MM.1S (cell line): ENCODE results near the gene XXYLT1.

ENCODE experiments used
- DNase-seq: peaks from one replicate; pipeline ENCODE4 v3.0.0-alpha.2; 2015
- H2AFZ ChIP-seq: fragments of 300-600 bp; sonication (generic); 2 replicates; pipeline ENCODE4 v1.6.0; 2016; ENCODE audit warnings: antibody characterized with exemption, low read length
- H3F3A ChIP-seq: fragments of 300-600 bp; sonication (generic); 2 replicates; pipeline ENCODE4 v1.6.1; 2016; ENCODE audit warnings: mild to moderate bottlenecking, antibody characterized with exemption, low read length, moderate library complexity, mixed read lengths; ENCODE audit not compliant: insufficient read depth
- H3K27ac ChIP-seq: fragments of 300-600 bp; sonication (generic); 2 replicates; pipeline ENCODE4 v1.5.1; 2016; ENCODE audit warnings: mild to moderate bottlenecking, low read length
- H3K27me3 ChIP-seq: fragments of 300-600 bp; sonication (generic); replicated peaks from 2 replicates; pipeline ENCODE4 v1.6.0; 2016; ENCODE audit warnings: low read length; ENCODE audit not compliant: insufficient read depth
- H3K36me3 ChIP-seq: fragments of 300-600 bp; sonication (generic); replicated peaks from 2 replicates; pipeline ENCODE4 v1.6.1; 2016; ENCODE audit warnings: mild to moderate bottlenecking, low read length, mixed read lengths; ENCODE audit not compliant: insufficient read depth
- H3K4me1 ChIP-seq: fragments of 300-600 bp; sonication (generic); 2 replicates; pipeline ENCODE4 v1.6.1; 2016; ENCODE audit warnings: low read length, mixed read lengths
- H3K4me2 ChIP-seq: fragments of 300-600 bp; sonication (generic); 2 replicates; pipeline ENCODE4 v1.6.0; 2016; ENCODE audit warnings: low read depth, low read length
- H3K4me3 ChIP-seq: fragments of 300-600 bp; sonication (generic); 2 replicates; pipeline ENCODE4 v1.5.1; 2016; ENCODE audit warnings: low read length, mixed read lengths
- H3K79me2 ChIP-seq: fragments of 300-600 bp; sonication (generic); 2 replicates; pipeline ENCODE4 v1.6.1; 2016; ENCODE audit warnings: mixed run types, low read length, mixed read lengths
- H3K9ac ChIP-seq: fragments of 300-600 bp; sonication (generic); 2 replicates; pipeline ENCODE4 v1.6.1; 2016; ENCODE audit warnings: low read length, mixed read lengths
- H3K9me2 ChIP-seq: fragments of 300-600 bp; sonication (generic); replicated peaks from 2 replicates; pipeline ENCODE4 v1.6.1; 2016; ENCODE audit warnings: mild to moderate bottlenecking, low read length, mixed read lengths; ENCODE audit not compliant: insufficient read depth
- H3K9me3 ChIP-seq: fragments of 300-600 bp; sonication (generic); replicated peaks from 2 replicates; pipeline ENCODE4 v1.6.1; 2016; ENCODE audit warnings: mild to moderate bottlenecking, low read length, mixed read lengths; ENCODE audit not compliant: insufficient read depth
- H4K20me1 ChIP-seq: fragments of 300-600 bp; sonication (generic); 2 replicates; pipeline ENCODE4 v1.6.1; 2016; ENCODE audit warnings: mild to moderate bottlenecking, low read length, moderate library complexity, mixed read lengths; ENCODE audit not compliant: insufficient read depth
- EZH2 ChIP-seq: fragments of 300-600 bp; sonication (generic); optimal IDR thresholded peaks from 2 replicates; pipeline ENCODE3; 2017; ENCODE audit warnings: low read depth, mild to moderate bottlenecking, antibody characterized with exemption, low read length, mixed read lengths
- EZH2phosphoT487 ChIP-seq: fragments of 300-600 bp; sonication (generic); IDR thresholded peaks from 2 replicates; pipeline ENCODE4 v1.6.1; 2018; ENCODE audit warnings: antibody characterized with exemption, low read length
- TF ChIP-seq, protein P1 (sequence below): fragments of 300-600 bp; sonication (generic); IDR thresholded peaks from 2 replicates; pipeline ENCODE4 v1.5.1; 2016; ENCODE audit warnings: antibody characterized with exemption, low read length, mixed read lengths

Gene XXYLT1

DNA sequence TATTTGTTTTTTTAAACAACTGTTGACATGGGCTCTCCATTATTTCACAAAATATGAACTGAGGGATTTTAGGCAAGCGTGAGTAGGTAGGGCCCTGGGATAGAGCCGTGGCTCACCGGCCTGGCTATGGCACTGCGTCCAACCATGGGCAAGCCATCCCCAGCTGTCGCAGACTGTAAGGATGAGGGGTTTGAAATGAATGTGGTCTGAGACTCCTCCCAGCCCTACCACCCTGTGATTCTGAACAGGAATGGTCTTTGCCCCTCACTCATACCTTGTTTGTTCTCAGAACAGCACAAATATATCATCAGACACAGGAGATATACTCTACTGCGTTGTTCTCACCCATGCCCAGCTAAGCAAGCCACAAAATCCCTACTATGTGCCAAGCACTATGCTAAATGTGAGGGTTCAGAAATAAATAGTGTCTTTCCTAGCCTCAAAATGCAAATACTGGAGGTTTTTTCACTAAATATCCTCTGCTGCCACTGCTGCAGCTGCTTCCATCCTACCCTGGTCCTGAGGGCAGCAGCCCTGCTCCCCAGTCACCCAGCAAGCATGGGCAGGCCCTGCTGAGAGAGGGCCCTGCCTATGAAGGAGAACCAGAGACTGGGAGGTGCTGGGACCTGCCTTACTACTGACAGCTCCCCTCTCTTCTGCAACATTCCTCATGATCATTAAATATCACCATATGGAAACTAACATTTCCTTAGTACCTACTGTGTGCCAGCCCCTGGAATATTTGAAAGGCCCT is 102.8 kb downstream of the XXYLT1 start:
- TF ChIP-seq, protein P1, sequence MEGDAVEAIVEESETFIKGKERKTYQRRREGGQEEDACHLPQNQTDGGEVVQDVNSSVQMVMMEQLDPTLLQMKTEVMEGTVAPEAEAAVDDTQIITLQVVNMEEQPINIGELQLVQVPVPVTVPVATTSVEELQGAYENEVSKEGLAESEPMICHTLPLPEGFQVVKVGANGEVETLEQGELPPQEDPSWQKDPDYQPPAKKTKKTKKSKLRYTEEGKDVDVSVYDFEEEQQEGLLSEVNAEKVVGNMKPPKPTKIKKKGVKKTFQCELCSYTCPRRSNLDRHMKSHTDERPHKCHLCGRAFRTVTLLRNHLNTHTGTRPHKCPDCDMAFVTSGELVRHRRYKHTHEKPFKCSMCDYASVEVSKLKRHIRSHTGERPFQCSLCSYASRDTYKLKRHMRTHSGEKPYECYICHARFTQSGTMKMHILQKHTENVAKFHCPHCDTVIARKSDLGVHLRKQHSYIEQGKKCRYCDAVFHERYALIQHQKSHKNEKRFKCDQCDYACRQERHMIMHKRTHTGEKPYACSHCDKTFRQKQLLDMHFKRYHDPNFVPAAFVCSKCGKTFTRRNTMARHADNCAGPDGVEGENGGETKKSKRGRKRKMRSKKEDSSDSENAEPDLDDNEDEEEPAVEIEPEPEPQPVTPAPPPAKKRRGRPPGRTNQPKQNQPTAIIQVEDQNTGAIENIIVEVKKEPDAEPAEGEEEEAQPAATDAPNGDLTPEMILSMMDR = no peak
- TF ChIP-seq EZH2phosphoT487 = no peak
- TF ChIP-seq EZH2 = no peak
- no peaks in the 10 kb centered on the region for H3F3A ChIP-seq

GRCh38 chr3:195165790-195166189 is 105.2 kb downstream of the XXYLT1 start:
- Histone ChIP-seq H4K20me1 (no peaks in the 10 kb centered on the region), H3K4me1 (peaks cover 15% of the 10 kb centered on the region), H3K36me3 (no peaks in the 10 kb centered on the region), H2AFZ (no peak overlapping the region), H3K9me2 (no peaks in the 10 kb centered on the region), H3K4me3 (no peak overlapping the region), H3K9ac (no peak overlapping the region), H3K27ac (no peak overlapping the region), H3K4me2 (no peak overlapping the region), H3F3A (peaks cover 4% of the 10 kb centered on the region; the same call in 1 of the 2 replicates), H3K79me2 (no peaks in the 10 kb centered on the region), H3K27me3 (no peaks in the 10 kb centered on the region), H3K9me3 (no peaks in the 10 kb centered on the region)
- TF ChIP-seq, protein P1 = no peak
- TF ChIP-seq EZH2 (no peak), EZH2phosphoT487 (no peak)
- no peak for DNase-seq

More for the DNA sequence above, 102.8 kb downstream of the XXYLT1 start:
- no peak overlapping the region for H3K4me3 ChIP-seq
- DNase-seq = no peak
- H4K20me1 ChIP-seq = no peaks in the 10 kb centered on the region
- H3K4me1 ChIP-seq = no peaks in the 10 kb centered on the region
- H3K79me2 ChIP-seq = no peaks in the 10 kb centered on the region
- no peaks in the 10 kb centered on the region for H3K36me3 ChIP-seq
- H2AFZ ChIP-seq = no peak overlapping the region
- H3K9ac ChIP-seq = no peak overlapping the region
- no peaks in the 10 kb centered on the region for H3K9me2 ChIP-seq
- H3K9me3 ChIP-seq = no peaks in the 10 kb centered on the region
- H3K4me2 ChIP-seq = no peak overlapping the region
- no peak overlapping the region for H3K27ac ChIP-seq
- H3K27me3 ChIP-seq = no peaks in the 10 kb centered on the region

DNA sequence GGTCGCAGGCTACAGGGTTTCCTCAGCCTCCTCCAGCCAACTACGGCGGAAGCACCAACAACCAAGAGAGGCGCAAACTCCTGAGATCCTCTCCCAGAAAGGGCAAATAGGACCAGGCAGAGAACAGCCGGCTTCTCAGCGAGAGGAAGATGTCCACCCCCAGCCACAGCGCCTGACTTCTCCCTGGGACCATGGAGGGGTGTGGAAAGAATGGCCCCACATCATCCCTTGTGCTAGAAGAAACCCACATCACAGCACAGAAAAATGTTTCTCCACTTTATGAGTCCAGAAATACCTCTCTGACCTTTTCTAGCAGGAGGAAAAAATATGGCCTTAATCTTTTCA is 105.7 kb downstream of the XXYLT1 start:
- Histone ChIP-seq H2AFZ (no peak overlapping the region), H3K4me1 (peaks cover 21% of the 10 kb centered on the region), H3K4me3 (no peak overlapping the region), H3K9me3 (no peaks in the 10 kb centered on the region), H4K20me1 (no peaks in the 10 kb centered on the region), H3K36me3 (no peaks in the 10 kb centered on the region), H3K9me2 (no peaks in the 10 kb centered on the region), H3K4me2 (no peak overlapping the region), H3F3A (peaks cover 4% of the 10 kb centered on the region; the same call in 1 of the 2 replicates), H3K27me3 (no peaks in the 10 kb centered on the region), H3K27ac (no peak overlapping the region), H3K9ac (no peak overlapping the region), H3K79me2 (no peaks in the 10 kb centered on the region)
- TF ChIP-seq, protein P1 = no peak
- TF ChIP-seq EZH2phosphoT487 (no peak), EZH2 (no peak)
- DNase-seq = no peak
